ENCODE results near the gene SPON2.
A peak's percentile ranks its signal among the peaks of the same experiment; 100 is the strongest.

SPON2 gene

DNA sequence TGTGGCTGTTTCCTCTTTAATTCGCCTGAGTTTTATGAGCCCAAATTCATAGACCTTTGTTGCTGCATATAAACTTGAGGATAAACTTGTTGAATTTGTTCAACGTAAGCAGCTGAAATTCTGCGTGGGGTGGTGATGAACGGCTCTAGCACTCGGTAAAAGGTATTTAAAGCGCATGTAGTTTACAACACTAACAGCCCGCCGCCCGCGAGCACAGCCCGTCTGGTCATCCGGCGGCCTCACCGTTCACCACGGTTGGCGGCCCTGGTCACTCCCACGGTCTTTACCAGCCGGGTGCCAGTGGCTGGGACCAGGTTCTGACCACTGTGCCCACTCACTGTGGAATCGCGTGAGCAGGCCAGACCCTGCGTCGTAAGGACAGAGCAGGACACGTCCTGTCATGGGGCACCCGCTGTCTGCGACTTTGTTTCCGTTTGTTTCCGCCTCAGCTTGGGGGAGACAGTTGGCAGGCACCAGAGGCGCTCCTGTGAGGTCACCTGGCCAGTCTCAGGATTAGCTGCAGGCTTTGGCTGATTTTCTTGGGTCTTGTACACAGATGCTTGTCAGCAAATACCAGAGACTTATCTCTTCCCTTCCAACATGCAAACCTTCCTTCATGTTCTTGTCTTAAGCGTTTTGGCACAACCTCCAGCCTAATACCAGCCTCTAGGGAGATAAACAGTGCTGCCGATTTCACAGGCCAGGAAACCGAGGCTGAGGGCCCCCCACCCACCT lies 36.8 kb upstream of the SPON2 start:
- Histone ChIP-seq H3K9ac (ENCODE audit: low read length in 5 of 5) (no peak overlapping the region), H3K27ac (ENCODE audit: low read depth, low read length) (peak overlapping the region; percentile 83), H3K4me1 (ENCODE audit: control insufficient read depth in 5 of 5, insufficient read depth in 5 of 5, low read length in 5 of 5) (peaks cover 8 to 78% (median 57%) of the 10 kb centered on the region in 5 donors), H3K9me3 (ENCODE audit: control insufficient read depth in 5 of 5, low read length in 5 of 5) (no peaks in the 10 kb centered on the region), H3K27me3 (ENCODE audit: control insufficient read depth in 5 of 5, insufficient read depth in 4 of 5, low read length in 5 of 5) (no peaks in the 10 kb centered on the region), H3K36me3 (ENCODE audit: control insufficient read depth in 5 of 5, insufficient read depth in 5 of 5, low read length in 5 of 5) (peaks cover 0 to 34% (median 31%) of the 10 kb centered on the region in 5 donors), H3K4me3 (ENCODE audit: low read depth in 1 of 5, low read length in 5 of 5) (peak overlapping the region in 1 of 5 donors; percentile 11)

GRCh38 chr4:1208266-1208961 lies 36.0 kb upstream of the SPON2 start:
- Histone ChIP-seq H3K9ac (ENCODE audit: low read length in 5 of 5) (peak overlapping the region in 1 of 5 donors; percentile 59), H3K27ac (ENCODE audit: low read depth, low read length) (peak overlapping the region; percentile 83), H3K4me3 (ENCODE audit: low read depth in 1 of 5, low read length in 5 of 5) (peak overlapping the region in 3 of 5 donors; percentile 11 to 31 (median 14)), H3K4me1 (ENCODE audit: control insufficient read depth in 5 of 5, insufficient read depth in 5 of 5, low read length in 5 of 5) (peaks cover 8 to 78% (median 57%) of the 10 kb centered on the region in 5 donors), H3K9me3 (ENCODE audit: control insufficient read depth in 5 of 5, low read length in 5 of 5) (no peaks in the 10 kb centered on the region), H3K36me3 (ENCODE audit: control insufficient read depth in 5 of 5, insufficient read depth in 5 of 5, low read length in 5 of 5) (peaks cover 0 to 27% (median 24%) of the 10 kb centered on the region in 5 donors), H3K27me3 (ENCODE audit: control insufficient read depth in 5 of 5, insufficient read depth in 4 of 5, low read length in 5 of 5) (no peaks in the 10 kb centered on the region)

- Histone ChIP-seq H3K9me3 (ENCODE audit: control insufficient read depth in 5 of 5, low read length in 5 of 5) (no peaks in the 10 kb centered on the region), H3K9ac (ENCODE audit: low read length in 5 of 5) (peak overlapping the region in 1 of 5 donors; percentile 59), H3K36me3 (ENCODE audit: control insufficient read depth in 5 of 5, insufficient read depth in 5 of 5, low read length in 5 of 5) (peaks cover 0 to 20% (median 17%) of the 10 kb centered on the region in 5 donors), H3K27me3 (ENCODE audit: control insufficient read depth in 5 of 5, insufficient read depth in 4 of 5, low read length in 5 of 5) (peaks cover 0 to 2% (median 0%) of the 10 kb centered on the region in 5 donors), H3K4me1 (ENCODE audit: control insufficient read depth in 5 of 5, insufficient read depth in 5 of 5, low read length in 5 of 5) (peaks cover 8 to 78% (median 57%) of the 10 kb centered on the region in 5 donors), H3K4me3 (ENCODE audit: low read depth in 1 of 5, low read length in 5 of 5) (peak overlapping the region in 2 of 5 donors; percentile 14 to 31), H3K27ac (ENCODE audit: low read depth, low read length) (peak overlapping the region; percentile 83)
Measured at GRCh38 chr4:1207603-1208265, 35.4 kb upstream of the SPON2 start.

DNA sequence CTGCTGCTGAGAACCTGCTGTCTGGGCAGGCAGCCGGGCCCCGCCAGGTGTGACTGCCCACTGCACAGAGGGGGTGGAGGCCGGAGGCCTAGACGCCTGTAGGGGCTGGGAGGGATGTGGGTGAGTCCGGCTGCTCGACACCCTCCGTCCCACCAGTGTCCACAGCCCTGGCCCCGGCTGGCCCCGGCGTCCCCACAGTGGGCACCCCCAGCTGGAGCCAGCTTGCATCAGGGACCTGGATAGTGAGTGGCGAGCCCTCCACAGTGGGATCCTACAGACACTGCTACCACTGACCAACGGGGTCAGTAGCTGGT lies 34.7 kb upstream of the SPON2 start:
- peaks cover 8 to 78% (median 57%) of the 10 kb centered on the region in 5 donors for H3K4me1 ChIP-seq (ENCODE audit: control insufficient read depth in 5 of 5, insufficient read depth in 5 of 5, low read length in 5 of 5)
- no peak overlapping the region for H3K9ac ChIP-seq (ENCODE audit: low read length in 5 of 5)
- H3K36me3 ChIP-seq (ENCODE audit: control insufficient read depth in 5 of 5, insufficient read depth in 5 of 5, low read length in 5 of 5), result peaks cover 0 to 14% (median 11%) of the 10 kb centered on the region in 5 donors
- H3K27me3 ChIP-seq (ENCODE audit: control insufficient read depth in 5 of 5, insufficient read depth in 4 of 5, low read length in 5 of 5), result peaks cover 0 to 3% (median 0%) of the 10 kb centered on the region in 5 donors
- no peaks in the 10 kb centered on the region for H3K9me3 ChIP-seq (ENCODE audit: control insufficient read depth in 5 of 5, low read length in 5 of 5)
- H3K27ac ChIP-seq (ENCODE audit: low read depth, low read length), result no peak overlapping the region
- H3K4me3 ChIP-seq (ENCODE audit: low read depth in 1 of 5, low read length in 5 of 5), result no peak overlapping the region

DNA sequence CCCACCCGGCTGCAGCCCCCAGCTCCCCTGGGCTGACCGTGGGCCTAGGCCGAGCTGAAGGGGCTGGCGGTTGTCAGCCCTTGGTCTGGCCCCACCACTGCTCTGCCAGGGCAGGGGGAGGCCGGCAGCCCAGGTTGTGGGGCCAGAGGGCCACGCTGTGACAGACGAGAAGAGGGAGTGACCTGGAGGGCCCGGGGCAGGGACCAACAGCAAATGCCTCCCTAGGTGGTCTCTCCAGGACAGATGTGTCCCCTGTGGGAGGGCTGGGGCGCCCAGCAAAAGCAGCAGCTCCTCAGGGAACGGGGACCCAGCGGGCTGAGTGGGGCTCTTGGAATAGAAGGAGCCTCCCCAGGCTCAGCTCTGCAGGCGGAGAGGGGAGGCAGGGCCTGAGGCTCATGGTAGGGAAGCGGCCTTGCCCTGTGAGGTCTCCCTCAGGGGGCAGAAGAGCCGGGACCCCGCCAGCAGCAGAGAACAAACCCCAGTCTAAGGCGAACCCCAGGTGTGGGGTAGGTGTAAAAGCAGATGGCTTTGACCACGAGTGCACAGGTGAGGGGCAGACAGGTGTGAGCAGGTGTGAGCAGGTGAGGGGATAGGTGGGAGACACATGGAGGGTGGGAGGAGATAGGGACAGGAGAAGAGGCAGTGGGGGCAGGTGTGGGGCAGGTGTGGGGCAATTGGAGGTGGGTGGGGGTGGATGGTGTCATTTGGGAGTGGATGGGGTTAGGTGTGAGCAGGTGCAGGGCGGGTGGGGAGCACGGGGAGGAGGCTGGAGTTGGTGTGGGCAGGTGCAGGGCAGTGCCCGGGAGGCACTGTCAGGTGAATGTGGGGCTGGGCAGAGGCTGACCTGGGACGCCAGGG lies 34.1 kb upstream of the SPON2 start:
- no peak overlapping the region for H3K9ac ChIP-seq (ENCODE audit: low read length in 5 of 5)
- H3K4me3 ChIP-seq (ENCODE audit: low read depth in 1 of 5, low read length in 5 of 5), result no peak overlapping the region
- no peak overlapping the region for H3K27ac ChIP-seq (ENCODE audit: low read depth, low read length)
- H3K36me3 ChIP-seq (ENCODE audit: control insufficient read depth in 5 of 5, insufficient read depth in 5 of 5, low read length in 5 of 5), result peaks cover 0 to 11% (median 7%) of the 10 kb centered on the region in 5 donors
- no peaks in the 10 kb centered on the region for H3K9me3 ChIP-seq (ENCODE audit: control insufficient read depth in 5 of 5, low read length in 5 of 5)
- peaks cover 8 to 79% (median 56%) of the 10 kb centered on the region in 5 donors for H3K4me1 ChIP-seq (ENCODE audit: control insufficient read depth in 5 of 5, insufficient read depth in 5 of 5, low read length in 5 of 5)
- peaks cover 0 to 3% (median 0%) of the 10 kb centered on the region in 5 donors for H3K27me3 ChIP-seq (ENCODE audit: control insufficient read depth in 5 of 5, insufficient read depth in 4 of 5, low read length in 5 of 5)

DNA sequence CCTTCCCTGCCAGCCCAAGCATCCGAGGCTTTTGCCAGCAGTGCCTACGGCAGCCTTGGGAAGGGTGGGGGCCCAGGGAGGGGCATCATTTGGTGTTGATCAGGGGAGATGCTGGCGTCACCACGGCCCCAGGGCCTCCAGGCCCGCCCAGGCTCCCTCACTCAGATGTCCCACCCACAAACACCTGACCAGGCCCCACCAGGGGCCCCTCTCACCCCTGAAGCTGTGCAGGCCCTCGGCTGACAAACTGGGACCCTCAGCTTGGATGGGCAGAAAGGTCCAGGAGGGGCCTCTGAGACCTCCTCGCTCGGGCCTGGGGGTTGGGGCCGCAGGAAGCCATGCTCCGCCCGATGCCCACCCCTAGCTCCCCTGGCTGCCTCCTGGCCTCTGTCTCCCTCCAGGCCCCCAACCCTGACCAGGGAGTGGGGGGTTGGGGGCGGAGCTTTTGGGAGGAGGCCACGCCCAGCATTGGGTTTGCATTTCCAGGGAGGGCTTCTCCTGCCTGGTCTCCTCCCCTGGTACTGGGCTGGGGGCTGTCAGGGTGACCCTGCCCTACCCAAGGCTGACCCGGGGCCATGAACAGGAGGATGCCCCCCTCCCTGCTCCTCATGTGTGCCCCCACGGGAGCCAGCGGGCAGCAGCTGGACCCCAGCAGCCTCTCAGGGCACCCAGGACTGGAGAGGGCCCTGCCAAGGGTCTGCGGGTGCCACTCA lies 33.4 kb upstream of the SPON2 start:
- H3K4me1 ChIP-seq (ENCODE audit: control insufficient read depth in 5 of 5, insufficient read depth in 5 of 5, low read length in 5 of 5), result peaks cover 10 to 78% (median 55%) of the 10 kb centered on the region in 5 donors
- H3K9ac ChIP-seq (ENCODE audit: low read length in 5 of 5), result peak overlapping the region in 1 of 5 donors; percentile 10
- no peaks in the 10 kb centered on the region for H3K9me3 ChIP-seq (ENCODE audit: control insufficient read depth in 5 of 5, low read length in 5 of 5)
- peaks cover 0 to 4% (median 1%) of the 10 kb centered on the region in 5 donors for H3K36me3 ChIP-seq (ENCODE audit: control insufficient read depth in 5 of 5, insufficient read depth in 5 of 5, low read length in 5 of 5)
- peaks cover 0 to 6% (median 0%) of the 10 kb centered on the region in 5 donors for H3K27me3 ChIP-seq (ENCODE audit: control insufficient read depth in 5 of 5, insufficient read depth in 4 of 5, low read length in 5 of 5)
- no peak overlapping the region for H3K27ac ChIP-seq (ENCODE audit: low read depth, low read length)
- no peak overlapping the region for H3K4me3 ChIP-seq (ENCODE audit: low read depth in 1 of 5, low read length in 5 of 5)

- Histone ChIP-seq H3K4me1 (ENCODE audit: control insufficient read depth in 5 of 5, insufficient read depth in 5 of 5, low read length in 5 of 5) (peaks cover 10 to 78% (median 51%) of the 10 kb centered on the region in 5 donors), H3K27me3 (ENCODE audit: control insufficient read depth in 5 of 5, insufficient read depth in 4 of 5, low read length in 5 of 5) (peaks cover 0 to 10% (median 2%) of the 10 kb centered on the region in 5 donors), H3K4me3 (ENCODE audit: low read depth in 1 of 5, low read length in 5 of 5) (no peak overlapping the region), H3K9ac (ENCODE audit: low read length in 5 of 5) (peak overlapping the region in 1 of 5 donors; percentile 10), H3K36me3 (ENCODE audit: control insufficient read depth in 5 of 5, insufficient read depth in 5 of 5, low read length in 5 of 5) (no peaks in the 10 kb centered on the region), H3K27ac (ENCODE audit: low read depth, low read length) (no peak overlapping the region), H3K9me3 (ENCODE audit: control insufficient read depth in 5 of 5, low read length in 5 of 5) (no peaks in the 10 kb centered on the region)
Measured at GRCh38 chr4:1204828-1205585, 32.6 kb upstream of the SPON2 start.

GRCh38 chr4:1204286-1204827 lies 32.0 kb upstream of the SPON2 start:
- Histone ChIP-seq H3K9me3 (ENCODE audit: control insufficient read depth in 5 of 5, low read length in 5 of 5) (no peaks in the 10 kb centered on the region), H3K27me3 (ENCODE audit: control insufficient read depth in 5 of 5, insufficient read depth in 4 of 5, low read length in 5 of 5) (peaks cover 0 to 10% (median 2%) of the 10 kb centered on the region in 5 donors), H3K4me3 (ENCODE audit: low read depth in 1 of 5, low read length in 5 of 5) (no peak overlapping the region), H3K27ac (ENCODE audit: low read depth, low read length) (no peak overlapping the region), H3K36me3 (ENCODE audit: control insufficient read depth in 5 of 5, insufficient read depth in 5 of 5, low read length in 5 of 5) (no peaks in the 10 kb centered on the region), H3K4me1 (ENCODE audit: control insufficient read depth in 5 of 5, insufficient read depth in 5 of 5, low read length in 5 of 5) (peaks cover 7 to 77% (median 47%) of the 10 kb centered on the region in 5 donors), H3K9ac (ENCODE audit: low read length in 5 of 5) (no peak overlapping the region)
